ENCODE data around the gene VAX1.

GRCh38 chr10:117158297-117158696, 20.2 kb upstream of the VAX1 start:
- no peak for TF ChIP-seq CTCF (IDR thresholded peaks at IDR 0.05)
- TF ChIP-seq POLR2AphosphoS5 (IDR thresholded peaks at IDR 0.05), result no peak
- TF ChIP-seq POLR2A (IDR thresholded peaks at IDR 0.05), result no peak
